Measurements from ENCODE around the gene VPS39. TPM values are rescaled to one million over a fixed set of nuclear protein-coding genes. Genes with fewer than 3 reads are reported as not detected.

The VPS39 gene
- total and polyA plus RNA-seq, 2 of the 8 experiments (the other 6 are each of a cell fraction or from before 2014, with no cell fraction given), result 34.4 to 36.6 TPM

- WGBS, 2 experiments (ENCODE audit: extremely low coverage in 1 of 2, insufficient coverage in 1 of 2, insufficient read length in 1 of 2, insufficient replicate concordance in 2 of 2, low coverage in 1 of 2, low lambda C conversion rate in 2 of 2, missing lambda C conversion rate in 1 of 2), result 38% methylated on average over 2 of the region's 2 CpGs; no CpG with 5 or more reads in 1 of the 2 experiments
- Histone ChIP-seq H2BK5ac (ENCODE audit: low read depth, low read length) (no peak overlapping the region), H4K91ac (replicated peaks; ENCODE audit: insufficient read length, low read length) (no peak overlapping the region), H4K5ac (ENCODE audit: insufficient read length, low read depth, low read length) (no peak overlapping the region), H3K27me3 (replicated peaks in 1 of 4; ENCODE audit: control insufficient read depth in 3 of 4, extremely low read depth in 1 of 4, insufficient read depth in 3 of 4, low read length in 3 of 4) (no peaks in the 10 kb centered on the region), H2AK5ac (ENCODE audit: low read depth, low read length) (no peak overlapping the region), H2BK120ac (replicated peaks; ENCODE audit: low read depth, low read length) (no peak overlapping the region), H3K4ac (replicated peaks; ENCODE audit: insufficient read length, low read depth, low read length) (no peak overlapping the region), H3K9me3 (ENCODE audit: insufficient read depth in 2 of 2, low read depth in 1 of 2, low read length in 1 of 2) (no peaks in the 10 kb centered on the region), H3K9ac (replicated peaks in 1 of 4; ENCODE audit: extremely low read depth in 1 of 4, low read depth in 3 of 4, low read length in 3 of 4) (no peak overlapping the region), H3K18ac (ENCODE audit: extremely low read depth, low read length) (no peak overlapping the region), H3K4me2 (ENCODE audit: insufficient read depth in 1 of 2, low read depth in 2 of 2, low read length in 2 of 2) (no peak overlapping the region), H2AFZ (ENCODE audit: low read length) (no peak overlapping the region), H2BK20ac (ENCODE audit: low read length) (no peak overlapping the region), H3K14ac (ENCODE audit: insufficient read length) (no peak overlapping the region), H2BK12ac (ENCODE audit: low read depth, low read length) (no peak overlapping the region), H3K56ac (replicated peaks; ENCODE audit: insufficient read length, low read depth, low read length) (no peak overlapping the region), H3K23ac (ENCODE audit: insufficient read length) (no peak overlapping the region), H3K23me2 (ENCODE audit: low read depth, low read length) (no peaks in the 10 kb centered on the region), H3K79me1 (ENCODE audit: low read depth, low read length) (no peaks in the 10 kb centered on the region), H4K20me1 (replicated peaks in 1 of 2; ENCODE audit: control insufficient read depth in 1 of 2, insufficient read depth in 2 of 2, low read length in 2 of 2) (no peaks in the 10 kb centered on the region), H2BK15ac (ENCODE audit: low read length) (no peak overlapping the region), H3K4me1 (replicated peaks in 1 of 4; ENCODE audit: control insufficient read depth in 3 of 4, insufficient read depth in 4 of 4, low read length in 3 of 4) (no peaks in the 10 kb centered on the region), H4K8ac (ENCODE audit: extremely low read depth, insufficient read depth, low read length) (no peak overlapping the region), H3K4me3 (ENCODE audit: extremely low read depth in 1 of 4, insufficient read depth in 2 of 4, low read depth in 3 of 4, low read length in 4 of 4) (no peak overlapping the region), H3K79me2 (ENCODE audit: control insufficient read depth in 1 of 2, insufficient read depth in 2 of 2, low read length in 2 of 2) (no peaks in the 10 kb centered on the region), H3K27ac (ENCODE audit: low read depth, low read length) (no peak overlapping the region), H3K36me3 (ENCODE audit: control insufficient read depth in 2 of 4, insufficient read depth in 4 of 4, low read length in 3 of 4) (peaks cover 7 to 64% (median 29%) of the 10 kb centered on the region in 4 experiments)
- CTCF ChIA-PET (ENCODE audit: partially characterized antibody), result interaction anchor here (0.5 kb wide), 1 partner anchor 8 kb away, joined by 5 read pairs; no protein-coding TSS in a partner anchor
- DNase-seq (ENCODE audit: low read depth in 1 of 2, low spot score in 2 of 2), result no peak
- TF ChIP-seq BRCA1 (IDR thresholded peaks at IDR 0.05; ENCODE audit: low read depth, low read length) (no peak), ASH2L (IDR thresholded peaks at IDR 0.05; ENCODE audit: low read length) (no peak), JUND (IDR thresholded peaks at IDR 0.05; ENCODE audit: low read length) (no peak), SRF (IDR thresholded peaks at IDR 0.05; ENCODE audit: low read depth, low read length) (no peak), TAF1 (IDR thresholded peaks at IDR 0.05; ENCODE audit: low read depth, low read length) (no peak), BCL11A (IDR thresholded peaks at IDR 0.05; ENCODE audit: low read depth in 2 of 2, low read length in 2 of 2) (no peak), TCF12 (IDR thresholded peaks at IDR 0.05; ENCODE audit: low read depth, low read length) (no peak), PHF8 (conservative IDR thresholded peaks at IDR 0.05; ENCODE audit: low read depth, low read length) (no peak), EZH2 (IDR thresholded peaks at IDR 0.05; ENCODE audit: low read depth, low read length, severe bottlenecking) (no peak), KDM4A (IDR thresholded peaks at IDR 0.05; ENCODE audit: low read depth, low read length, severe bottlenecking) (no peak), POLR2AphosphoS5 (IDR thresholded peaks at IDR 0.05; ENCODE audit: low read depth, low read length) (no peak)
- POLR2A ChIA-PET (ENCODE audit: partially characterized antibody), result interaction anchor here (0.9 to 1.8 kb wide), 2 partner anchors 12 to 53 kb away, joined by 3 to 6 read pairs; partner anchors contain the start of genes TMEM87A and VPS39
- FAIRE-seq, result no peak
Measured at GRCh38 chr15:42220216-42220615, 12.1 kb upstream of the VPS39 start.
